ENCODE data around the gene FA2H.

The FA2H gene

DNA sequence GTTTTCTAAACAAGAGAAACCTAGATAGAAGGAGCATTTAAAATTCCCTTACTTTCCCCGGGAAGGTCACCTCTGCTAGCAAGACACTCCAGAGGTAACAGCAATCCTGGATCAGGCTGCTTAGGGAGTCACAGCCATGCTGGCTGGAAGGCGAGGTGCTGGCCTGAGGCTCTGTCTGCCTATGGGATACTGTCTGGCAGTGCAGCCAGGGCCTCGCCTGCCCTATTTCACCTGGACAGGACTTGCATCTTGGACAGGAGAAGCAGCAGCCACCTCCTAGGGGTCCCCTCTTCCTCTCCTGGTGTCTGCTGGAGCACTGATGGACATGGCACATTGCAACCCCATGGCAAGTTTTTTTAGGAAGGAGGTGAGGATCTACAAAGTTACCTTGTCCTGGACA lies 15.1 kb downstream of the FA2H start:
- Mint-ChIP-seq H3K27me3 (peaks cover 6% of the 10 kb centered on the region), H3K36me3 (ENCODE audit: low read depth) (no peaks in the 10 kb centered on the region), H3K4me3 (no peak overlapping the region), H3K27ac (no peak overlapping the region), H3K4me1 (ENCODE audit: low read depth) (no peaks in the 10 kb centered on the region), H3K9me3 (no peaks in the 10 kb centered on the region)

DNA sequence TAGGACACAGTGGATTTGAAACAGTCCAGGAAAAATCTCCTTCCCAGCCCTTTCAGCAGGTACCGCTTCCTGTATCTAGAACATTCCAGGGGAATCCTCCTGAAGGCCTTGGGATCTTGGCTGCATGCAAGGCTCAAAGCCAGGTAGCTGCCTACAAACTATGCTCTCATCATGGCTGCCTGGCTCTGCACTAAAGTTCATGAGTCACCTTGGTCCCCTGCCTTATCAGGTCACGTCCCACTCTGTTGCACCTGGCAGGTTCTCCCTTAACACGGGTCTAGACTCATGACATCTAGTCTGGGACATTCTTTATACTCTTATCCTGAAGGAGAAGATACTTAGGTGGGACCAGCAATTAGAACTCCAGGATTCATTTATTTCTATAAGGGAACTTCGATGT lies 15.8 kb downstream of the FA2H start:
- H3K4me3 Mint-ChIP-seq, result no peak overlapping the region
- no peaks in the 10 kb centered on the region for H3K4me1 Mint-ChIP-seq (ENCODE audit: low read depth)
- no peaks in the 10 kb centered on the region for H3K36me3 Mint-ChIP-seq (ENCODE audit: low read depth)
- no peaks in the 10 kb centered on the region for H3K9me3 Mint-ChIP-seq
- no peaks in the 10 kb centered on the region for H3K27me3 Mint-ChIP-seq
- no peak overlapping the region for H3K27ac Mint-ChIP-seq

DNA sequence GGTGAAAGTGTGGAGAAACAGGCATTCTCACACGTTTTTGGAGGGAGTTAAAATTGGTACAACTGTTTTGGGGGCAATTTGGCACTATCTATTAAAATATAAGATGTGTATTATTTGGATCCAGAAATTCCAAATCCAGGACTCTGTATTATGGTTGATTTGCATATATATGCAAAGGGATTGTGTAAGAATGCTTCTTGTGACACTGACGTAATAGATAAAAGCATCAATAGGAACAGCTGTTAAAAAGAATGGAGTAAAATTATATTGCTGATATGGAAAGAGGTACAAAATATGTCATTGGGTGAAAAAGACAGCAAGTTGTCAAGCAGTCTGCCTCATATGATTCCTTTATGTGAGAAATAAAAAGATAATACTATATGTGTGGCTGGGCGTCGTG lies 17.3 kb downstream of the FA2H start:
- H3K4me3 Mint-ChIP-seq, result no peak overlapping the region
- H3K9me3 Mint-ChIP-seq, result no peaks in the 10 kb centered on the region
- no peaks in the 10 kb centered on the region for H3K4me1 Mint-ChIP-seq (ENCODE audit: low read depth)
- no peaks in the 10 kb centered on the region for H3K27me3 Mint-ChIP-seq
- H3K27ac Mint-ChIP-seq, result no peak overlapping the region
- H3K36me3 Mint-ChIP-seq (ENCODE audit: low read depth), result no peaks in the 10 kb centered on the region

DNA sequence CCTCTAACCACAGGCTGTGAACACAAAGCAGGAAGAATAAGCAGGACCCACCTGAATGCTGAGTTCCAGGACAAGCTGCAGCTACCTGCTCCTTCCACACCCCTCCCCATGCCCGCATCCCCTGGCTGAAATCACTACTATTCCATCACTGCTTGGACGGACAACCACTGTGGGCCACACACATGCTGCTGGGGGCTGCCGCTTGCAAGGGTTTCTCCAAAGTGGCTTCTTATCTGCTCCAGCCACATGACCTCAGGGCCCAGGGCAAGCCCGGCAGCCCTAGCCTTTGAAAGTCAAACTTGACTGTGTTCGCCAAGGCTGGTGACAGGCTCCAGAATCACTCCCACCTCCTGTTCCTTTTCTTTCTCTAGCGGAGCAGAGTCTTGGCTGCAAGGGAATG lies 18.4 kb downstream of the FA2H start:
- Mint-ChIP-seq H3K36me3 (ENCODE audit: low read depth) (no peaks in the 10 kb centered on the region), H3K9me3 (no peaks in the 10 kb centered on the region), H3K4me3 (no peak overlapping the region), H3K4me1 (ENCODE audit: low read depth) (no peaks in the 10 kb centered on the region), H3K27me3 (no peaks in the 10 kb centered on the region), H3K27ac (no peak overlapping the region)

DNA sequence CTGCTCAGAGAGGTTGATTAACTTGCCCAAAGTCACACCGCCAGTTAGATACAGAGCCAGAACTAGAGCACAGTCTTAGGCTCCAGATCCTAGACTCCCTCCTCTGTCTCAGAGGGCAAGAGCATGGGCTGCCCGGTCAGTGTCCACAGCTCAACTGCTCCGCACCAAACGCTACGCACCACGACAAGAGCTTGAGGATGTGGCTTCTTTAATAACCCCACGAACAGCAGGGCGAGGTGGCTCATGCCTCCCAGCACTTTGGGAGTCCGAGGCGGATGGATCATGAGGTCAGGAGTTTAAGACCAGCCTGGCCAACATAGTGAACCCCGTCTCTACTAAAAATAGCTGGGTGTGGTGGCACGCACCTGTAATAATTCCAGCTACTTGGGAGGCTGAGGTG lies 21.4 kb downstream of the FA2H start:
- no peaks in the 10 kb centered on the region for H3K9me3 Mint-ChIP-seq
- no peaks in the 10 kb centered on the region for H3K27me3 Mint-ChIP-seq
- H3K36me3 Mint-ChIP-seq (ENCODE audit: low read depth), result no peaks in the 10 kb centered on the region
- H3K4me1 Mint-ChIP-seq (ENCODE audit: low read depth), result no peaks in the 10 kb centered on the region
- H3K27ac Mint-ChIP-seq, result no peak overlapping the region
- H3K4me3 Mint-ChIP-seq, result no peak overlapping the region

DNA sequence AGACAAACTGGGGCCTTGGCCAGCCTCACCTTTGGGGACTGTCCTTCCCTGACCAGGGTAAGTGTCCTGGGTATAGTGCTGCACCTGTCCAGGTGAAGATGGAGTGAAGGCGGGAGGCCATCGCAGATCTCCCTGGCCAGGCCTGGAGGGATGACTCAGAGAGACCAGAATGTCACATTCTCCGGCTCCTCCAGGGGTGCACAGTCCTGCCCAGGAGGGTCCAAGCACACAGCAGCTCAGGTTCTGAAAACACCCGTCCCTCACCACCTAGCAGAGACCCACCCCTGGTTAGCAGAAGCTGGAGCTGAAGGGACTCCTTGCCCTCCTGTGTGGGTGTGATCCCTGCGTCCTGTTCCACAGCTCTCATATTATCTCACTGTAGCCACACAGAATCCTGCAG lies 21.9 kb downstream of the FA2H start:
- Mint-ChIP-seq H3K4me1 (ENCODE audit: low read depth) (no peaks in the 10 kb centered on the region), H3K9me3 (no peaks in the 10 kb centered on the region), H3K36me3 (ENCODE audit: low read depth) (no peaks in the 10 kb centered on the region), H3K27ac (no peak overlapping the region), H3K4me3 (no peak overlapping the region), H3K27me3 (no peaks in the 10 kb centered on the region)

DNA sequence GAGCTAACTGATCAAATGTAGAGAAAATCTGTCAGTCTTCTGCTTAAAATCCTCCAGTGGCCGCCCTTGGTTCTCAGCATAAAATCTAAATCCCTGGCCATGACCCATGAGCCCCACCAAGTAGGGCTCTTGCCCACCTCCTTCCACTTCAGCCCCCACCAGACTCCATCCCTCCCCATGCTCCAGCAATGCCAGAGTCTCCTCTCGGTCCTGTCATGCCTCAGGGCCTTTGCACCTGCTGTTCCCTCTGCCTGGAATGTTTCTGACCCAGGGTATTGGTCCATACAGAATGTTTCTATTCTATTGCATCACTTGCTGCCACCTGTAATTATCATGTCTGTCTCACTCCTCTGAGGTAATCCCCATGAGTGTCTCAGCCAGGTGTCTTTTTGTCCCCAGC lies 22.4 kb downstream of the FA2H start:
- Mint-ChIP-seq H3K9me3 (no peaks in the 10 kb centered on the region), H3K4me3 (no peak overlapping the region), H3K4me1 (ENCODE audit: low read depth) (no peaks in the 10 kb centered on the region), H3K27me3 (no peaks in the 10 kb centered on the region), H3K27ac (no peak overlapping the region), H3K36me3 (ENCODE audit: low read depth) (no peaks in the 10 kb centered on the region)

DNA sequence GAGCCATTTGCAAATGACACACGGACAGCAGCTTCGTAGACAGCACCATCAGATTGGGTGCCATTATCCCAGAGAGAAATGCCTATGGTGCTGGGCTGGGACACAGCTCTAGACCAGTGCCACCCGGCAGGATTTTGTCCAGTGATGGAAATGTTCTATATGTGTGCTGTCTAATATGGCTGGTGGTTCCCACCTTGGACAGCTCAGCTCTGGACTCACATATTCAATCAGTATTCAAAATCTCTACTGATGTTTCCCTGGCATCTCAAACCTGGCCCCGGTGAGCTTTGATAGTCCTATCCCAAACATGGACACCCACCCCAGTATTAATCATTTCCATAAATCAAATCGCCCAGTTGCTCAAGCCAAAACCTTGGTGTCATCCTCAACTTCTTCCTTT lies 23.0 kb downstream of the FA2H start:
- H3K27me3 Mint-ChIP-seq, result no peaks in the 10 kb centered on the region
- no peaks in the 10 kb centered on the region for H3K36me3 Mint-ChIP-seq (ENCODE audit: low read depth)
- no peak overlapping the region for H3K4me3 Mint-ChIP-seq
- no peaks in the 10 kb centered on the region for H3K4me1 Mint-ChIP-seq (ENCODE audit: low read depth)
- H3K9me3 Mint-ChIP-seq, result no peaks in the 10 kb centered on the region
- H3K27ac Mint-ChIP-seq, result no peak overlapping the region

DNA sequence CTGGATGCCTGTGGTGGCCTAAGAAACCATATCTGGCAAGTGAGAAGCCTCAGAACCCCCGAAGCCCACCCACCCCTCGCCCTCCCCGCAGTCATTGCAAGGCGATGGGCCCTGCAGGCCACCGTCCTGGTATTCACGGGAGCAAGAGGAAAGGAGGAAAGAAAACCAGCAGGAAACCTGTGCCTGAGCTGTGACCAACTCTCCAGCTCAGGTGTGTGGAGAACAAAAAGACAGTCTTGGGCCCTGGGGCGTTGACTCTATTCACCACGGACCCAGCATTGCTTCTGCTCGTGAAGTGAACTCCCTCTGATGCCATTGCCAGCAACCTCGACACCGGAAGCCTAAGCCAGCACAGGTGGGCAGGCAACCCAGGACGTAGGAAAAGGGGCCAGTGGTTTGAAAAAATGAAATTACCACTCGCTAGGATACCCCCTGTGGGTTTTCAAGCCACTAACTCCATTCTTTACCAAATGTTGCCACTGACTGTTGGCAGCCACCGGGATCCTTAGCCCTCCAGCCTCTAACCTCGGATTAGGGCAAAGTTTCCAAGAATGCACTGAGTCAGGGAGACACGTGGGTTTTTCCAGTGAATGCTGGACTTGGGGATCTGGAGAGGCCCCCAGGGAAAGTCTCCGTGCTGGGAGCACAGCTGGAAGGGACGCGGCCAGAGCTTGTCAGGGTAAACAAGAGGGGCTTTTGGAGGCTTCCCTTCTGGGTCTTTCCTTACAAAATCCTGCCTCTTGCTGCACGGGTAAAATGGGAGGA lies 25.1 kb downstream of the FA2H start:
- Mint-ChIP-seq H3K27ac (no peak overlapping the region), H3K36me3 (ENCODE audit: low read depth) (no peaks in the 10 kb centered on the region), H3K4me1 (ENCODE audit: low read depth) (no peaks in the 10 kb centered on the region)

DNA sequence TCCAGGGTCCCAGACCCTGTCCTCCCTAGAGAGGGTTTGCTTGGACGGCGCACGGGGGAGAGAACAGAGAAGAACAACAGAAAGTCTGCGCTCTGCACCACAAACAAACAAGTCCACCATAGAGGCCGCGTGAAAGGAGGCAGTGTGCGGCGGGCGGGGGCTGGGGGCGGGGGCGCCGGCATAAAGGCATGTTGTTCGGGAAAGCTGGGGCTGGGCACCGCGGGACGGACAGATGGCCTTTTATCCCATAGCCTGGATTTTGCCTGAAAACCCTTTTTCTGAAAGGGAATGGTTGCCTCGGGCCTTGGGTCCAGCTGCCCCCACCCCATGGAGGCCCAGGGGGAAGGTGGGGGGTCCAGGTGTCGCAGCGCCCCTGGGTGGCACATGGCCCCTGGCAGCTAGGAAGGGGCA lies 26.0 kb downstream of the FA2H start:
- H3K9me3 Mint-ChIP-seq, result no peaks in the 10 kb centered on the region

More for the DNA sequence above, 25.1 kb downstream of the FA2H start:
- no peaks in the 10 kb centered on the region for H3K9me3 Mint-ChIP-seq
- no peak overlapping the region for H3K4me3 Mint-ChIP-seq
- no peaks in the 10 kb centered on the region for H3K27me3 Mint-ChIP-seq

DNA sequence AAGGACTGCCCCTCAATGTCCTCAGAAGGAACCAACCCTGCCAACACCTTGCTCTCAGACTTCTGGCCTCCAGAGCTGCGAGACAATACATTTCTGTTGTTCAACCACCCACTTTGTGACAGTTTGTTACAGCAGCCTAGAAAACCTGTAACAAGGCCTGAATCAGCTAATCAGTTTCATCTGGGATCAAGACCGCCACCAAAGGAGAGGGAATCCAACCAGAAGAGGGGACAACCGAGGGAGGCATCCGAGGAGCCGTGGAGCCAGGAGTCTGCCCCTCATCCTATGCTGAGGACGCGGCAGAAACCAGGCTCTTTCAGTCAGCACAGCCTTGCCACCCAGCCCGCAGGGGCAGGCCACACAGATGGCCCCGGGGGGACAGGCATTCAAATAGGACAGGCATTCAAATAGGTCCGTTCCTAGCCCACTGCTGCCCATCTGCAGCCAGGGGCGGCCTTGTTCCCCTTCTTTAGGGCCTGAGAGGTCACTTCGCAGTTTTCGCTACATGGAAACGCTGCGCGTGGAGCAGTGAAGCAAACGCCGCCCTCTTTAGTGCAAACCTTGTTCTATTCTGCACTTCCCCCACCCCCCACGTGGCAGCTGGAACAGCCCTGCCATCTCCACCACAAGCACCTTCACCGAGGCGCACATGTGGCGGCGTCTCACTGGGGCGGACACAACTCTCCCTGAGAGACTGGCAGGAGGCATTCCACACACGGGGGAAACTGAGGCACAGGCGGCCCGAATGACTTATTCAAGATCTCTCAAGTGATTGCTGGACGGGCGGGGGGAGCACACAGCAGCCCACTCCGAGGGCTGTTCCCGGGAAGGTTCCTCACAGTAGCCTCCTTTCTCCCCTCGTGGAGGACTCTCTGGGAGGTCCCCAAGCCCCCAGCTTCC lies 26.7 kb downstream of the FA2H start:
- Mint-ChIP-seq H3K27me3 (no peaks in the 10 kb centered on the region), H3K4me3 (no peak overlapping the region), H3K27ac (no peak overlapping the region), H3K9me3 (no peaks in the 10 kb centered on the region), H3K36me3 (ENCODE audit: low read depth) (no peaks in the 10 kb centered on the region), H3K4me1 (ENCODE audit: low read depth) (no peaks in the 10 kb centered on the region)

More for the DNA sequence above, 26.0 kb downstream of the FA2H start:
- Mint-ChIP-seq H3K4me3 (no peak overlapping the region), H3K27ac (no peak overlapping the region), H3K36me3 (ENCODE audit: low read depth) (no peaks in the 10 kb centered on the region), H3K27me3 (no peaks in the 10 kb centered on the region), H3K4me1 (ENCODE audit: low read depth) (no peaks in the 10 kb centered on the region)

DNA sequence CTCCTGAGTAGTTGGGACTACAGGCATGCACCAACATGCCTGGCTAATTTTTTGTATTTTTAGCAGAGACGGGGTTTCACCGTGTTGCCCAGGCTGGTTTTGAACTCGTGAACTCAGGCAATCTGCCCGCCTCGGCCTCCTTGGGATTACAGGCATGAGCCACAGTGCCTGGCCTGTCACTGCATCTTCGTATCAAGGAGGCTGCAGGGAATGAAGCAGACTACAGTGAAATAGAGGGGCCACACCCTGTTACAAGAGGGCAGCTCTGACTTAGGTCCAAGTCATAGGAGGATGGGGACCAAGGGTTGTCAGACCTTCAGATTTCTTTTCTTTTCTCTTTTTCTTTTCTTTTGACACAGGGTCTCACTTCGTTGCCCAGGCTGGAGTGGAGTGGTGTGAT lies 28.7 kb downstream of the FA2H start:
- Mint-ChIP-seq H3K4me3 (no peak overlapping the region), H3K36me3 (ENCODE audit: low read depth) (no peaks in the 10 kb centered on the region)

DNA sequence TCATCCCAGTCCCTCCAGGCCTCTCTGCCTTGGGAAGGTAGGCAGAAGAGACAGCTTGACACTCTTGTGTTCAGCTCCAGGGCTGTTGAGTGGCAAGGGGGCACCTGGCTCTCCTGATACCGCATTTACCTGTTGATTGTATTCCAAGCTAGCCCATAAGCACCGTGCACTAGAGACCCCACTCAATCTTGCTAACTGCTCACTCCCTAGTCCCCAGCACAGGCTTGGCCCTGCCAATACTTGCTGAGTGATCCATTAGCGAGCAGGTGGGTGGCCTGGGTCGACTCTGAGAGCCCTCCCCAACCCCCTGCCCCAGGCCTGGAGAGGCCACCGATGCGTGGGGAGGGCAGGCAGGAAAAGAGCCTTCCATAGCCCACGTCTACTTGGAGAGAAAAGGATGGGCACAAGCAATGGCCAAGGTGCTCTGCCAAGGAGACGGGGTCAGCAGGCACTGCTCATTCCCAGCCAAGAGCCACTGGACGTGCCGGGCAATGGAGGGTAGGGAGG lies 29.5 kb downstream of the FA2H start:
- H3K27ac Mint-ChIP-seq, result no peak overlapping the region
- no peaks in the 10 kb centered on the region for H3K36me3 Mint-ChIP-seq (ENCODE audit: low read depth)
- no peaks in the 10 kb centered on the region for H3K27me3 Mint-ChIP-seq
- H3K4me1 Mint-ChIP-seq (ENCODE audit: low read depth), result no peaks in the 10 kb centered on the region
- H3K4me3 Mint-ChIP-seq, result no peak overlapping the region
- H3K9me3 Mint-ChIP-seq, result no peaks in the 10 kb centered on the region

More for the DNA sequence above, 28.7 kb downstream of the FA2H start:
- no peaks in the 10 kb centered on the region for H3K9me3 Mint-ChIP-seq
- H3K27ac Mint-ChIP-seq, result no peak overlapping the region
- no peaks in the 10 kb centered on the region for H3K27me3 Mint-ChIP-seq
- no peaks in the 10 kb centered on the region for H3K4me1 Mint-ChIP-seq (ENCODE audit: low read depth)

DNA sequence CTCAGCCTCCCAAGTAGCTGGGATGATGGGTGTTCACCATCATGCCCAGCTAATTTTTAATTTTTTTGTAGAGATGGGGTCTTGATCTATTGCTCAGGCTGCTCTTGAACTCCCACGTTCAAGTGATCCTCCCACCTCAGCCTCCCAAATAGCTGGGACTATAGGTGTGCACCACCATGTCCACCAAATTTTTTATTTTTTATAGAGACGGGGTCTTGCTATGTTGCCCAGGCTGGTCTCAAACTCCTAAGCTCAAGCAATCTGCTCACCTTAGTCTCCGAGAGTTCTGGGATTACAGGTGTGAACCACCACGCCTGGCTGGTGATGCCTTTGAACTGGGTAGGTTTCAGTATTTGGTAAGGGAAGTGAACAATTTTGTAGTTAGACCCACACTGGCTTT lies 30.1 kb downstream of the FA2H start:
- H3K27ac Mint-ChIP-seq, result no peak overlapping the region
- no peaks in the 10 kb centered on the region for H3K36me3 Mint-ChIP-seq (ENCODE audit: low read depth)

DNA sequence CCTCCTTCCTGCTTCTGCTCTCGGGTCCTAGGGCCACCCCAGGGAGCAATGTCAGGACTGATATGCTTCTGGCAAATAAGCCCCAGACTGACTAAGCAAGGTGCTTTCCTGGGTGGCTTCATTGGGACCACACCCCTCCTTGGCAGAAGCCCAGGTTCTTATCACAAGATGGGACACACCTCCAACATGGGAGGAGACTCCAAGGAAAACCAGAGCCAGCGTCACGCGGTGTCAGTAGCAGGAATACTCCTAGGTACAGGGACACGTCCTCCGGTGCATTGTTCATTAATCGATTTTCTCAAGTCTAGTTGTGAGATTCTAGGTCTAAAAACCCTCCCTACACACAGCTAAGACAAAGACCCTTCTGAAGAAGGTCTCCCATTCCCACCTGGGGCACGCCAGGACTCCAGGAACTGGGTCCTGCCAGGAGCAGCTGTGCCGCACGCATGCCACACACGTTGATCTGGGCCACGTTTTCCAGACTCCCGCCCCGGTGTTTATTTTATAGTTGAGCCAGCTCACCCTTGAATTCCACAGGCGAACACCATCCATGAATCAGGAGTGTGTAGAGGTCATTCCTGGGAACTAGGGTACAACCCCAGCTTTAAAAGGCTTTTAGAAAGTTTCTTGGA lies 30.8 kb downstream of the FA2H start:
- no peaks in the 10 kb centered on the region for H3K27me3 Mint-ChIP-seq
- H3K36me3 Mint-ChIP-seq (ENCODE audit: low read depth), result no peaks in the 10 kb centered on the region
- no peaks in the 10 kb centered on the region for H3K4me1 Mint-ChIP-seq (ENCODE audit: low read depth)
- H3K4me3 Mint-ChIP-seq, result no peak overlapping the region
- no peak overlapping the region for H3K27ac Mint-ChIP-seq
- H3K9me3 Mint-ChIP-seq, result no peaks in the 10 kb centered on the region

More for the DNA sequence above, 30.1 kb downstream of the FA2H start:
- H3K4me1 Mint-ChIP-seq (ENCODE audit: low read depth), result no peaks in the 10 kb centered on the region
- H3K9me3 Mint-ChIP-seq, result no peaks in the 10 kb centered on the region
- H3K27me3 Mint-ChIP-seq, result no peaks in the 10 kb centered on the region
- no peak overlapping the region for H3K4me3 Mint-ChIP-seq

Data from stimulated activated naive CD8-positive, alpha-beta T cell treated with anti-CD3 and anti-CD28 coated beads, Interleukin-15, Interleukin-2, amounts not matched to agents 100 ng/mL and 50 ng/mL, for 24 hours (primary cell).